ENCODE results near the gene PEX3. TPM values are rescaled to one million over a fixed set of nuclear protein-coding genes. Genes with fewer than 3 reads are reported as not detected.

The PEX3 gene
- total RNA-seq, 1 donor from 2014 or later = 21.4 TPM

DNA sequence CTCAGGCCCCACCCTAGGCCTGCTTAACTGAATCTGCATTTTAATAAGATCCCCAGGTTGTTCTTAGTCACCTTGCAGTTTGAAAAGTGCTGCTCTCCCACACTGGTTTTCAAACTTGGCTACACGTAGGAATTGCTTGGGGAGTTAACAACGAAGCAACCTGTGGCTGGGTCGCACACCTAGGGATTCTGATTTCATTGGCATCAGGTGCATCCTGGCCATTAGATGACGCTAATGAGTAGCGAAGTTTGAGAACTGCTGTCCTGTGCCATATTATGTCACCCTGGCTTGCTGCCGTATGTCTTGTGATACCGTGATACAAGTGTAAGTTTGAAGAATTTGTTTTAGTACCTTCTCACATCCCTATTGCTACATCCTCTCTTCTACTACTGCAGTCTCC is 89.1 kb downstream of the PEX3 start:
- no peak for DNase-seq

DNA sequence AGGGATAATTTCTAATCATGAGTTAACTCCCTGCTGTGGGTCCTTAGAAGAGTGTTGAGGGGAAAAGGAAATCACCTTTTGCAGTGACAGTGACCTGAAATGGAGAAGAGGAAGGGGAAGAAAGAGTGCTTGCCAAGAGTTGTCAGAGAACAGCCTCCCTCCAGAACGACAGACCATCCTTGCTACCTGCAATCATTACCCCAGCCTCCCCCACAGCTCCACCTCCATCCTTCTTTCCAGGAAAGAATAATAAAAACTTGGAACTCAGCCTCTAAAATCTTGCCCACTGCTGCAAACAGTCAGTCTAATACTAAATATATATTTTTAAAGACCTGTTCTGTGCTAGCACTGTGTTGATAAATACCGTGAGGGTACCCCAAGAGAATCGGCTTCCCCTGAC is 89.6 kb downstream of the PEX3 start:
- DNase-seq = no peak

Small RNA genes within 50 kb of the gene (small RNA-seq; reads per million reads assigned to genes)
- gene RNA5SP221 (ENCODE audit: low replicate concordance) = not detected

Other genes starting within 250 kb of the PEX3 start
- 6.5 TPM for gene ADAT2, start 110 bp upstream of the PEX3 start, total RNA-seq
- gene FUCA2, start 60.9 kb downstream of the PEX3 start, total RNA-seq = 13.6 TPM
- gene PHACTR2, start 227.2 kb downstream of the PEX3 start, total RNA-seq = 62.5 TPM